ENCODE results near the gene AGMAT. TPM values are rescaled to one million over a fixed set of nuclear protein-coding genes. Genes with fewer than 3 reads are reported as not detected.

AGMAT gene
- total and polyA plus RNA-seq, 2 of the 13 experiments (the other 11 are each of a cell fraction or from before 2014, with no cell fraction given): 59.1 to 174 TPM

DNA sequence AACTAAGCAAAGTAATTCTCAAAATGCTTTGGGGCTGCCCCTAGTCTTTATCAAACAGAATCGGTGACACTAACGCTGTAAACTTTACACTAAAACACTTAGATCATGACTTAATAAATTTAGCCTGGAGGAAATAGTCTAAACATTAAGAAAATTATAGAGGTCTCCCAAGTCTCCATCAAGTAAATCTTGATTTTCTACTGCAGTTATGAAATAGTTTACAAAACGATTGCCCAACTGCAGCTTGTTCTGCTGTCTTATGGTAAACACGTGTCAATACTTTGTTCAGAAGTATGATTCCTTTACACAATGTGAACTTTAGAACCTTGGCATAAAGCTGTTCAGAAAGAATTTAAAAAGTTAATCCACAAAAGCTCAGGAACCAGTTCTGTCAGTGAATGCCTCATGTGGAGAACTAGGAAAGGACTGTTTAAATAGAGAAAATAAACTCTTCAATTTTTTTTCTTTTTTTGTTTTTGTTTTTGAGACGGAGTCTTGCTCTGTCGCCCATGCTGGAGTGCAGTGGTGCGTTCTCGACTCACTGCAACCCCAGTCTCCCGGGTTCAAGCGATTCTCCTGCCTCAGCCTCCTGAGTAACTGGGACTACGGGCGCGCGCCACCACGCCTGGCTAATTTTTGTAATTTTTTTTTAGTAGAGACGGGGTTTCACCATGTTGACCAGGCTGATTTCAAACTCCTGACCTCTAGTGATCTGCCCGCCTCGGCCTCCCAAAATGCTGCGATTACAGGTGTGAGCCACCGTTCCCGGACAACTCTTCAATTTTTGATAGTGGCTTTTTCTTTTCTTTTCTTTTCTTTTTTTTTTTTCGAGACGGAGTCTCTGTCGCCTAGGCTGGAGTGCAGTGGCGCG lies 34.0 kb upstream of the AGMAT start (continued):
- TF ChIP-seq TARDBP (CRISPR knock-in tag; IDR thresholded peaks at IDR 0.05) (peak; percentile 68; the same call in 1 of the 2 replicates), ZBTB3 (CRISPR knock-in tag; IDR thresholded peaks at IDR 0.05; ENCODE audit: borderline replicate concordance, low read depth) (no peak), EP300 (IDR thresholded peaks at IDR 0.05; ENCODE audit: low read depth in 2 of 2, low read length in 2 of 2) (peak; percentile 69 to 90), EP300 (CRISPR knock-in tag; IDR thresholded peaks at IDR 0.05; ENCODE audit: borderline replicate concordance) (peak; percentile 66; the same call in 1 of the 2 replicates), ZNF317 (CRISPR knock-in tag; IDR thresholded peaks at IDR 0.05) (0 out of 2 replicates have a peak, but pooled peaks have one; percentile 24), ZNF652 (CRISPR knock-in tag; IDR thresholded peaks at IDR 0.05; ENCODE audit: borderline replicate concordance, low read depth) (peak; percentile 59; the same call in 1 of the 2 replicates), RFXAP (CRISPR knock-in tag; IDR thresholded peaks at IDR 0.05; ENCODE audit: borderline replicate concordance) (no peak), NR2F1 (CRISPR knock-in tag; IDR thresholded peaks at IDR 0.05) (peak in 1 of 2 experiments; percentile 44; a peak in 1 of 4 replicates), MEF2D (CRISPR knock-in tag; IDR thresholded peaks at IDR 0.05) (peak; percentile 54; the same call in 1 of the 2 replicates), FOXA1 (IDR thresholded peaks at IDR 0.05) (0 out of 2 replicates have a peak, but pooled peaks have one; percentile 44), FOXA1 (CRISPR knock-in tag; IDR thresholded peaks at IDR 0.05) (peak; percentile 82), ZNF232 (CRISPR knock-in tag; IDR thresholded peaks at IDR 0.05; ENCODE audit: borderline replicate concordance) (peak; percentile 24; the same call in 1 of the 2 replicates)
- TF ChIP-seq, protein P1, sequence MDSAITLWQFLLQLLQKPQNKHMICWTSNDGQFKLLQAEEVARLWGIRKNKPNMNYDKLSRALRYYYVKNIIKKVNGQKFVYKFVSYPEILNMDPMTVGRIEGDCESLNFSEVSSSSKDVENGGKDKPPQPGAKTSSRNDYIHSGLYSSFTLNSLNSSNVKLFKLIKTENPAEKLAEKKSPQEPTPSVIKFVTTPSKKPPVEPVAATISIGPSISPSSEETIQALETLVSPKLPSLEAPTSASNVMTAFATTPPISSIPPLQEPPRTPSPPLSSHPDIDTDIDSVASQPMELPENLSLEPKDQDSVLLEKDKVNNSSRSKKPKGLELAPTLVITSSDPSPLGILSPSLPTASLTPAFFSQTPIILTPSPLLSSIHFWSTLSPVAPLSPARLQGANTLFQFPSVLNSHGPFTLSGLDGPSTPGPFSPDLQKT (CRISPR knock-in tag; IDR thresholded peaks at IDR 0.05; ENCODE audit: borderline replicate concordance): no peak
- TF ChIP-seq, protein P2, sequence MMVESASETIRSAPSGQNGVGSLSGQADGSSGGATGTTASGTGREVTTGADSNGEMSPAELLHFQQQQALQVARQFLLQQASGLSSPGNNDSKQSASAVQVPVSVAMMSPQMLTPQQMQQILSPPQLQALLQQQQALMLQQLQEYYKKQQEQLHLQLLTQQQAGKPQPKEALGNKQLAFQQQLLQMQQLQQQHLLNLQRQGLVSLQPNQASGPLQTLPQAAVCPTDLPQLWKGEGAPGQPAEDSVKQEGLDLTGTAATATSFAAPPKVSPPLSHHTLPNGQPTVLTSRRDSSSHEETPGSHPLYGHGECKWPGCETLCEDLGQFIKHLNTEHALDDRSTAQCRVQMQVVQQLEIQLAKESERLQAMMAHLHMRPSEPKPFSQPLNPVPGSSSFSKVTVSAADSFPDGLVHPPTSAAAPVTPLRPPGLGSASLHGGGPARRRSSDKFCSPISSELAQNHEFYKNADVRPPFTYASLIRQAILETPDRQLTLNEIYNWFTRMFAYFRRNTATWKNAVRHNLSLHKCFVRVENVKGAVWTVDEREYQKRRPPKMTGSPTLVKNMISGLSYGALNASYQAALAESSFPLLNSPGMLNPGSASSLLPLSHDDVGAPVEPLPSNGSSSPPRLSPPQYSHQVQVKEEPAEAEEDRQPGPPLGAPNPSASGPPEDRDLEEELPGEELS (CRISPR knock-in tag; IDR thresholded peaks at IDR 0.05): peak; percentile 94
- TF ChIP-seq, protein P3, sequence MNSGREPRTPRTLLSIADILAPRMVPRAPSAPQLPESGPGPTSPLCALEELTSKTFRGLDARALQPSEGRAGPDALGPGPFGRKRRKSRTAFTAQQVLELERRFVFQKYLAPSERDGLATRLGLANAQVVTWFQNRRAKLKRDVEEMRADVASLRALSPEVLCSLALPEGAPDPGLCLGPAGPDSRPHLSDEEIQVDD (CRISPR knock-in tag; IDR thresholded peaks at IDR 0.05; ENCODE audit: borderline replicate concordance): no peak
- TF ChIP-seq, protein P4, sequence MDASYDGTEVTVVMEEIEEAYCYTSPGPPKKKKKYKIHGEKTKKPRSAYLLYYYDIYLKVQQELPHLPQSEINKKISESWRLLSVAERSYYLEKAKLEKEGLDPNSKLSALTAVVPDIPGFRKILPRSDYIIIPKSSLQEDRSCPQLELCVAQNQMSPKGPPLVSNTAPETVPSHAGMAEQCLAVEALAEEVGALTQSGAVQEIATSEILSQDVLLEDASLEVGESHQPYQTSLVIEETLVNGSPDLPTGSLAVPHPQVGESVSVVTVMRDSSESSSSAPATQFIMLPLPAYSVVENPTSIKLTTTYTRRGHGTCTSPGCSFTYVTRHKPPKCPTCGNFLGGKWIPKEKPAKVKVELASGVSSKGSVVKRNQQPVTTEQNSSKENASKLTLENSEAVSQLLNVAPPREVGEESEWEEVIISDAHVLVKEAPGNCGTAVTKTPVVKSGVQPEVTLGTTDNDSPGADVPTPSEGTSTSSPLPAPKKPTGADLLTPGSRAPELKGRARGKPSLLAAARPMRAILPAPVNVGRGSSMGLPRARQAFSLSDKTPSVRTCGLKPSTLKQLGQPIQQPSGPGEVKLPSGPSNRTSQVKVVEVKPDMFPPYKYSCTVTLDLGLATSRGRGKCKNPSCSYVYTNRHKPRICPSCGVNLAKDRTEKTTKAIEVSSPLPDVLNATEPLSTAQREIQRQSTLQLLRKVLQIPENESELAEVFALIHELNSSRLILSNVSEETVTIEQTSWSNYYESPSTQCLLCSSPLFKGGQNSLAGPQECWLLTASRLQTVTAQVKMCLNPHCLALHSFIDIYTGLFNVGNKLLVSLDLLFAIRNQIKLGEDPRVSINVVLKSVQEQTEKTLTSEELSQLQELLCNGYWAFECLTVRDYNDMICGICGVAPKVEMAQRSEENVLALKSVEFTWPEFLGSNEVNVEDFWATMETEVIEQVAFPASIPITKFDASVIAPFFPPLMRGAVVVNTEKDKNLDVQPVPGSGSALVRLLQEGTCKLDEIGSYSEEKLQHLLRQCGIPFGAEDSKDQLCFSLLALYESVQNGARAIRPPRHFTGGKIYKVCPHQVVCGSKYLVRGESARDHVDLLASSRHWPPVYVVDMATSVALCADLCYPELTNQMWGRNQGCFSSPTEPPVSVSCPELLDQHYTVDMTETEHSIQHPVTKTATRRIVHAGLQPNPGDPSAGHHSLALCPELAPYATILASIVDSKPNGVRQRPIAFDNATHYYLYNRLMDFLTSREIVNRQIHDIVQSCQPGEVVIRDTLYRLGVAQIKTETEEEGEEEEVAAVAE (CRISPR knock-in tag; IDR thresholded peaks at IDR 0.05; ENCODE audit: borderline replicate concordance): peak; percentile 39; the same call in 1 of the 2 replicates
